HEK293 (cell line): Measurements from ENCODE around the gene C11orf91.

ENCODE experiments used
- ZBTB20 ChIP-seq: fragments of 450-650 bp; formaldehyde crosslinking; IDR thresholded peaks from 2 replicates; pipeline ENCODE4 v1.5.1; 2016; ENCODE audit warnings: missing biosample characterization, missing genetic modification characterization
- ZBTB7A ChIP-seq: fragments of 450-650 bp; formaldehyde crosslinking; IDR thresholded peaks from 2 replicates; pipeline ENCODE4 v1.5.1; 2016; ENCODE audit warnings: low read depth, missing biosample characterization, missing genetic modification characterization
- ZNF26 ChIP-seq: fragments of 450-650 bp; formaldehyde crosslinking; IDR thresholded peaks from 2 replicates; pipeline ENCODE4 v1.5.1; 2016; ENCODE audit warnings: missing biosample characterization, missing genetic modification characterization
- ZNF335 ChIP-seq: fragments of 450-650 bp; formaldehyde crosslinking; conservative IDR thresholded peaks from 2 replicates; pipeline ENCODE4 v1.5.1; 2016; ENCODE audit warnings: missing biosample characterization, missing genetic modification characterization
- ZNF350 ChIP-seq: fragments of 450-650 bp; formaldehyde crosslinking; IDR thresholded peaks from 2 replicates; pipeline ENCODE4 v1.5.0; 2017; ENCODE audit warnings: missing biosample characterization, mild to moderate bottlenecking, missing genetic modification characterization
- ZNF843 ChIP-seq: fragments of 450-650 bp; formaldehyde crosslinking; IDR thresholded peaks from 2 replicates; pipeline ENCODE4 v1.5.1; 2016; ENCODE audit warnings: missing biosample characterization, missing genetic modification characterization
- TF ChIP-seq, protein P1 (sequence below): fragments of 450-650 bp; formaldehyde crosslinking; IDR thresholded peaks from 2 replicates; pipeline ENCODE4 v1.5.1; 2016; ENCODE audit warnings: missing biosample characterization, missing genetic modification characterization
- TF ChIP-seq, protein P2 (sequence below): IDR thresholded peaks from 2 replicates; pipeline ENCODE4 v1.6.1; 2011; ENCODE audit warnings: mild to moderate bottlenecking, low read depth, low read length, borderline replicate concordance

GRCh38 chr11:33668951-33669596 is 31.6 kb downstream of the C11orf91 start:
- TF ChIP-seq, protein P1, sequence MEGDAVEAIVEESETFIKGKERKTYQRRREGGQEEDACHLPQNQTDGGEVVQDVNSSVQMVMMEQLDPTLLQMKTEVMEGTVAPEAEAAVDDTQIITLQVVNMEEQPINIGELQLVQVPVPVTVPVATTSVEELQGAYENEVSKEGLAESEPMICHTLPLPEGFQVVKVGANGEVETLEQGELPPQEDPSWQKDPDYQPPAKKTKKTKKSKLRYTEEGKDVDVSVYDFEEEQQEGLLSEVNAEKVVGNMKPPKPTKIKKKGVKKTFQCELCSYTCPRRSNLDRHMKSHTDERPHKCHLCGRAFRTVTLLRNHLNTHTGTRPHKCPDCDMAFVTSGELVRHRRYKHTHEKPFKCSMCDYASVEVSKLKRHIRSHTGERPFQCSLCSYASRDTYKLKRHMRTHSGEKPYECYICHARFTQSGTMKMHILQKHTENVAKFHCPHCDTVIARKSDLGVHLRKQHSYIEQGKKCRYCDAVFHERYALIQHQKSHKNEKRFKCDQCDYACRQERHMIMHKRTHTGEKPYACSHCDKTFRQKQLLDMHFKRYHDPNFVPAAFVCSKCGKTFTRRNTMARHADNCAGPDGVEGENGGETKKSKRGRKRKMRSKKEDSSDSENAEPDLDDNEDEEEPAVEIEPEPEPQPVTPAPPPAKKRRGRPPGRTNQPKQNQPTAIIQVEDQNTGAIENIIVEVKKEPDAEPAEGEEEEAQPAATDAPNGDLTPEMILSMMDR (tag by site-specific recombination) = no peak
- TF ChIP-seq, protein P2, sequence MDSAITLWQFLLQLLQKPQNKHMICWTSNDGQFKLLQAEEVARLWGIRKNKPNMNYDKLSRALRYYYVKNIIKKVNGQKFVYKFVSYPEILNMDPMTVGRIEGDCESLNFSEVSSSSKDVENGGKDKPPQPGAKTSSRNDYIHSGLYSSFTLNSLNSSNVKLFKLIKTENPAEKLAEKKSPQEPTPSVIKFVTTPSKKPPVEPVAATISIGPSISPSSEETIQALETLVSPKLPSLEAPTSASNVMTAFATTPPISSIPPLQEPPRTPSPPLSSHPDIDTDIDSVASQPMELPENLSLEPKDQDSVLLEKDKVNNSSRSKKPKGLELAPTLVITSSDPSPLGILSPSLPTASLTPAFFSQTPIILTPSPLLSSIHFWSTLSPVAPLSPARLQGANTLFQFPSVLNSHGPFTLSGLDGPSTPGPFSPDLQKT = no peak
- TF ChIP-seq ZNF335 (tag by site-specific recombination) = no peak
- no peak for TF ChIP-seq ZNF26 (tag by site-specific recombination)
- TF ChIP-seq ZBTB20 = no peak
- no peak for TF ChIP-seq ZNF350 (tag by site-specific recombination)
- TF ChIP-seq ZBTB7A (tag by site-specific recombination) = no peak
- no peak for TF ChIP-seq ZNF843
